ENCODE results near the gene C1QTNF5. TPM values are rescaled to one million over a fixed set of nuclear protein-coding genes. Genes with fewer than 3 reads are reported as not detected.

C1QTNF5 gene
- total and polyA plus RNA-seq, 2 donors (not counting 1 experiment from before 2014, with no cell fraction given), result not detected

DNA sequence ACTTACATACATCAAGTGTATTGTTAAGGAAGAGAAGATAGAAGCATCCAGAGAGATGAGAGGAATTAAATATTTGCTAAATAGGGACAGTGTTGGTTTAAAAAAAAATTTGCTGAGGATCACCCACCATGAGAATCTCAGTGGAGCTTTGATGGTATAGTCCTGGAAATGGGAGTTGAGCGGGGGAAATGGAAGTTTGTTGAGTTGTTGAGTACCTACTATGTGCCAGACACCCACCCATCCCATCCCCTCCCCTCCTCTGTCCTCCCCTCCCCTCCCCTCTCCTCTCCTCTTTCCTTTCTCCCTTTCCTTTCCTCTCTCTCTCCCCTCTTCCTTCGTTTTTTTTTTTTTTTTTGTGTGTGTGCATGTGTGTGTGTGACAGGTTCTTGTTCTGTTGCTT, 10.5 kb upstream of the C1QTNF5 start:
- Histone ChIP-seq H3K4me2 (replicated peaks; ENCODE audit: low read depth, low read length, poor library complexity, severe bottlenecking) (no peak overlapping the region), H4K20me1 (ENCODE audit: control insufficient read depth, insufficient read depth, low read length, poor library complexity, severe bottlenecking) (no peaks in the 10 kb centered on the region), H3K4me1 (ENCODE audit: control insufficient read depth in 2 of 2, insufficient read depth in 2 of 2, low read length in 2 of 2) (peaks cover 3 to 4% of the 10 kb centered on the region in 2 donors), H3K9ac (ENCODE audit: low read length) (no peak overlapping the region), H3K9me3 (ENCODE audit: control extremely low read depth in 1 of 3, control insufficient read depth in 2 of 3, insufficient read depth in 1 of 3, low read length in 2 of 3) (no peaks in the 10 kb centered on the region), H3K27me3 (replicated peaks in 1 of 4; ENCODE audit: control extremely low read depth in 1 of 4, control insufficient read depth in 3 of 4, insufficient read depth in 4 of 4, low read length in 3 of 4) (peaks cover 0 to 45% (median 10%) of the 10 kb centered on the region in 4 experiments), H3K36me3 (replicated peaks in 1 of 2; ENCODE audit: control extremely low read depth in 1 of 2, control insufficient read depth in 1 of 2, extremely low read depth in 1 of 2, insufficient read depth in 2 of 2, low read length in 1 of 2) (no peaks in the 10 kb centered on the region), H3K4me3 (ENCODE audit: control extremely low read depth in 1 of 5, extremely low read depth in 1 of 5, insufficient read depth in 1 of 5, low read depth in 2 of 5, low read length in 4 of 5) (no peak overlapping the region), H3K79me2 (ENCODE audit: control insufficient read depth, insufficient read depth, low read length) (no peaks in the 10 kb centered on the region), H3K27ac (ENCODE audit: low read length in 2 of 2) (no peak overlapping the region), H2AFZ (ENCODE audit: insufficient read depth, low read depth, low read length, poor library complexity, severe bottlenecking) (no peak overlapping the region)
- ChIA-PET POLR2A (no interaction called here), CTCF (no interaction called here)
- Mint-ChIP-seq H3K4me3 (no peak overlapping the region), H3K4me1 (peaks cover 3% of the 10 kb centered on the region), H3K9me3 (ENCODE audit: insufficient read depth) (no peaks in the 10 kb centered on the region), H3K27me3 (peaks cover 63% of the 10 kb centered on the region), H3K27ac (no peak overlapping the region)
- no peak for ATAC-seq (ENCODE audit: low read depth)
- WGBS (ENCODE audit: insufficient coverage), result no CpG with 5 or more reads among the region's 2 CpGs
- intact Hi-C loops (cut with micrococcal nuclease), result no loop called here
- TF ChIP-seq, protein P1, sequence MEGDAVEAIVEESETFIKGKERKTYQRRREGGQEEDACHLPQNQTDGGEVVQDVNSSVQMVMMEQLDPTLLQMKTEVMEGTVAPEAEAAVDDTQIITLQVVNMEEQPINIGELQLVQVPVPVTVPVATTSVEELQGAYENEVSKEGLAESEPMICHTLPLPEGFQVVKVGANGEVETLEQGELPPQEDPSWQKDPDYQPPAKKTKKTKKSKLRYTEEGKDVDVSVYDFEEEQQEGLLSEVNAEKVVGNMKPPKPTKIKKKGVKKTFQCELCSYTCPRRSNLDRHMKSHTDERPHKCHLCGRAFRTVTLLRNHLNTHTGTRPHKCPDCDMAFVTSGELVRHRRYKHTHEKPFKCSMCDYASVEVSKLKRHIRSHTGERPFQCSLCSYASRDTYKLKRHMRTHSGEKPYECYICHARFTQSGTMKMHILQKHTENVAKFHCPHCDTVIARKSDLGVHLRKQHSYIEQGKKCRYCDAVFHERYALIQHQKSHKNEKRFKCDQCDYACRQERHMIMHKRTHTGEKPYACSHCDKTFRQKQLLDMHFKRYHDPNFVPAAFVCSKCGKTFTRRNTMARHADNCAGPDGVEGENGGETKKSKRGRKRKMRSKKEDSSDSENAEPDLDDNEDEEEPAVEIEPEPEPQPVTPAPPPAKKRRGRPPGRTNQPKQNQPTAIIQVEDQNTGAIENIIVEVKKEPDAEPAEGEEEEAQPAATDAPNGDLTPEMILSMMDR (IDR thresholded peaks at IDR 0.05), result no peak
- no peak for TF ChIP-seq EZH2 (IDR thresholded peaks at IDR 0.05; ENCODE audit: borderline replicate concordance, insufficient read depth, low read depth, low read length, poor library complexity, severe bottlenecking)
- DNase-seq, result no peak

DNA sequence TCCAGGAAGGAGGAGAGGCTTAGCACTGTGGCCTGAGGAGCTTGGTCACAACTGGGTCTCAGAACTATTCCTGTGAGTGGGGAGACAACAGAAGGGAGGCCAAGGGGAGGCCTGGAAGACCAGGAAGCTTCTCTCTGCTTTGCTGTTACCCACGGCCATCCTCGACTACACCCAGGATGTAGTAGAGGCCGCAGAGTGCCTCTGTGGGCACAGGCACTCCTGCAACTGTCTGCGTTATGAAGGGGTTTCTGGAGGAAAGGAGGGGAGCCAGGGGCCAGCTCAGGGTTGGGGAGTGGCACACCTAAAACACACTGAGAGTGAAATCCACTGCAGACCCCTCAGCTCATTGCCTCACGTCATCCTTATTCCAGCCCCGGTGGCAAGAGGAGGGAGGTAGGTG, 9.6 kb upstream of the C1QTNF5 start:
- no peak overlapping the region for H3K4me3 ChIP-seq (ENCODE audit: control extremely low read depth in 1 of 5, extremely low read depth in 1 of 5, insufficient read depth in 1 of 5, low read depth in 2 of 5, low read length in 4 of 5)
- Mint-ChIP-seq H3K27ac (no peak overlapping the region), H3K9me3 (ENCODE audit: insufficient read depth) (no peaks in the 10 kb centered on the region), H3K4me3 (no peak overlapping the region), H3K4me1 (no peaks in the 10 kb centered on the region), H3K27me3 (peaks cover 59% of the 10 kb centered on the region)
- WGBS (ENCODE audit: insufficient coverage), result 64% methylated on average over 5 of the region's 6 CpGs
- H3K79me2 ChIP-seq (ENCODE audit: control insufficient read depth, insufficient read depth, low read length), result no peaks in the 10 kb centered on the region
- H3K4me2 ChIP-seq (replicated peaks; ENCODE audit: low read depth, low read length, poor library complexity, severe bottlenecking), result no peak overlapping the region
- H3K27me3 ChIP-seq (replicated peaks in 1 of 4; ENCODE audit: control extremely low read depth in 1 of 4, control insufficient read depth in 3 of 4, insufficient read depth in 4 of 4, low read length in 3 of 4), result peaks cover 0 to 36% (median 8%) of the 10 kb centered on the region in 4 experiments
- ChIA-PET CTCF (interaction anchor here (1.0 kb wide), 1 partner anchor 27 kb away, joined by 3 read pairs; no protein-coding TSS in a partner anchor), POLR2A (no interaction called here)
- no peaks in the 10 kb centered on the region for H4K20me1 ChIP-seq (ENCODE audit: control insufficient read depth, insufficient read depth, low read length, poor library complexity, severe bottlenecking)
- H3K9me3 ChIP-seq (ENCODE audit: control extremely low read depth in 1 of 3, control insufficient read depth in 2 of 3, insufficient read depth in 1 of 3, low read length in 2 of 3), result no peaks in the 10 kb centered on the region
- H3K36me3 ChIP-seq (replicated peaks in 1 of 2; ENCODE audit: control extremely low read depth in 1 of 2, control insufficient read depth in 1 of 2, extremely low read depth in 1 of 2, insufficient read depth in 2 of 2, low read length in 1 of 2), result no peaks in the 10 kb centered on the region
- TF ChIP-seq, protein P1 (IDR thresholded peaks at IDR 0.05), result no peak
- no peak for TF ChIP-seq EZH2 (IDR thresholded peaks at IDR 0.05; ENCODE audit: borderline replicate concordance, insufficient read depth, low read depth, low read length, poor library complexity, severe bottlenecking)
- no peak overlapping the region for H2AFZ ChIP-seq (ENCODE audit: insufficient read depth, low read depth, low read length, poor library complexity, severe bottlenecking)
- ATAC-seq (ENCODE audit: low read depth), result no peak
- H3K27ac ChIP-seq (ENCODE audit: low read length in 2 of 2), result no peak overlapping the region
- no peaks in the 10 kb centered on the region for H3K4me1 ChIP-seq (ENCODE audit: control insufficient read depth in 2 of 2, insufficient read depth in 2 of 2, low read length in 2 of 2)
- no peak overlapping the region for H3K9ac ChIP-seq (ENCODE audit: low read length)
- DNase-seq, result no peak
- intact Hi-C loops (cut with micrococcal nuclease), result no loop called here

Data from B cell (primary cell).